ENCODE results near the gene SLN. TPM values are rescaled to one million over a fixed set of nuclear protein-coding genes. Genes with fewer than 3 reads are reported as not detected.

The SLN gene
- total RNA-seq, 1 donor from 2014 or later = not detected

GRCh38 chr11:107683061-107683460 lies 28.8 kb downstream of the SLN start:
- no peak overlapping the region for H3K9ac ChIP-seq
- H2AFZ ChIP-seq (replicated peaks) = no peak overlapping the region
- H3K4me3 ChIP-seq = no peak overlapping the region
- no peak overlapping the region for H3K27ac Mint-ChIP-seq
- DNase-seq (ENCODE audit: low spot score) = no peak
- H3K4me2 ChIP-seq = no peak overlapping the region
- no peaks in the 10 kb centered on the region for H3K79me2 ChIP-seq (ENCODE audit: low read depth)
- H3F3A ChIP-seq (ENCODE audit: low read depth) = no peaks in the 10 kb centered on the region
- no peak overlapping the region for H3K4me3 Mint-ChIP-seq
- no peaks in the 10 kb centered on the region for H4K20me1 ChIP-seq (ENCODE audit: low read depth)
- H3K27me3 ChIP-seq = no peaks in the 10 kb centered on the region
- no peaks in the 10 kb centered on the region for H3K9me3 ChIP-seq (ENCODE audit: low read depth)
- peaks cover 2% of the 10 kb centered on the region for H3K27me3 Mint-ChIP-seq (ENCODE audit: insufficient read depth, low read depth)
- no peaks in the 10 kb centered on the region for H3K4me1 ChIP-seq
- no peaks in the 10 kb centered on the region for H3K36me3 Mint-ChIP-seq
- H3K36me3 ChIP-seq = no peaks in the 10 kb centered on the region
- no peak overlapping the region for H3K27ac ChIP-seq
- H3K4me1 Mint-ChIP-seq = peaks cover 7% of the 10 kb centered on the region
- no peaks in the 10 kb centered on the region for H3K9me3 Mint-ChIP-seq
- TF ChIP-seq CTCF (IDR thresholded peaks at IDR 0.05) (no peak), EZH2 (IDR thresholded peaks at IDR 0.05) (no peak), EZH2phosphoT487 (IDR thresholded peaks at IDR 0.05) (no peak)

- H3F3A ChIP-seq (ENCODE audit: low read depth) = no peaks in the 10 kb centered on the region
- no peaks in the 10 kb centered on the region for H3K4me1 ChIP-seq
- H3K9me3 Mint-ChIP-seq = no peaks in the 10 kb centered on the region
- H3K79me2 ChIP-seq (ENCODE audit: low read depth) = no peaks in the 10 kb centered on the region
- no peaks in the 10 kb centered on the region for H3K36me3 ChIP-seq
- no peak for DNase-seq (ENCODE audit: low spot score)
- H3K4me1 Mint-ChIP-seq = peaks cover 7% of the 10 kb centered on the region
- H3K27ac ChIP-seq = no peak overlapping the region
- H2AFZ ChIP-seq (replicated peaks) = no peak overlapping the region
- H3K27me3 ChIP-seq = no peaks in the 10 kb centered on the region
- H3K4me3 ChIP-seq = no peak overlapping the region
- no peak for TF ChIP-seq EZH2 (IDR thresholded peaks at IDR 0.05)
- no peak for TF ChIP-seq EZH2phosphoT487 (IDR thresholded peaks at IDR 0.05)
- TF ChIP-seq CTCF (IDR thresholded peaks at IDR 0.05) = no peak
- H3K4me2 ChIP-seq = no peak overlapping the region
- no peak overlapping the region for H3K27ac Mint-ChIP-seq
- H3K9ac ChIP-seq = no peak overlapping the region
- H4K20me1 ChIP-seq (ENCODE audit: low read depth) = no peaks in the 10 kb centered on the region
- H3K9me3 ChIP-seq (ENCODE audit: low read depth) = no peaks in the 10 kb centered on the region
- H3K4me3 Mint-ChIP-seq = no peak overlapping the region
- H3K27me3 Mint-ChIP-seq (ENCODE audit: insufficient read depth, low read depth) = peaks cover 2% of the 10 kb centered on the region
- no peaks in the 10 kb centered on the region for H3K36me3 Mint-ChIP-seq
Observed at GRCh38 chr11:107682572-107682971, 29.3 kb downstream of the SLN start.

GRCh38 chr11:107682171-107682570 lies 29.7 kb downstream of the SLN start:
- H3K27me3 Mint-ChIP-seq (ENCODE audit: insufficient read depth, low read depth) = peaks cover 2% of the 10 kb centered on the region
- H3K27me3 ChIP-seq = no peaks in the 10 kb centered on the region

More at GRCh38 chr11:107682171-107682570, 29.7 kb downstream of the SLN start:
- H3K4me1 Mint-ChIP-seq = peaks cover 7% of the 10 kb centered on the region
- no peaks in the 10 kb centered on the region for H3K4me1 ChIP-seq
- no peaks in the 10 kb centered on the region for H3K79me2 ChIP-seq (ENCODE audit: low read depth)
- no peaks in the 10 kb centered on the region for H3K9me3 ChIP-seq (ENCODE audit: low read depth)
- no peak overlapping the region for H3K27ac ChIP-seq
- H3K27ac Mint-ChIP-seq = no peak overlapping the region
- H3K36me3 ChIP-seq = no peaks in the 10 kb centered on the region
- no peaks in the 10 kb centered on the region for H3F3A ChIP-seq (ENCODE audit: low read depth)
- H3K4me3 Mint-ChIP-seq = no peak overlapping the region
- H2AFZ ChIP-seq (replicated peaks) = no peak overlapping the region
- no peak overlapping the region for H3K9ac ChIP-seq
- TF ChIP-seq EZH2 (IDR thresholded peaks at IDR 0.05) (no peak), EZH2phosphoT487 (IDR thresholded peaks at IDR 0.05) (no peak), CTCF (IDR thresholded peaks at IDR 0.05) (no peak)
- no peaks in the 10 kb centered on the region for H3K36me3 Mint-ChIP-seq
- H3K4me2 ChIP-seq = no peak overlapping the region
- no peaks in the 10 kb centered on the region for H3K9me3 Mint-ChIP-seq
- DNase-seq (ENCODE audit: low spot score) = no peak
- no peaks in the 10 kb centered on the region for H4K20me1 ChIP-seq (ENCODE audit: low read depth)
- H3K4me3 ChIP-seq = no peak overlapping the region
